ENCODE measurements around the gene SCARB1.

- TF ChIP-seq RNF2 (conservative IDR thresholded peaks at IDR 0.05; ENCODE audit: low read depth) (no peak), SMARCE1 (IDR thresholded peaks at IDR 0.05; ENCODE audit: borderline replicate concordance) (no peak), YY1 (IDR thresholded peaks at IDR 0.05; ENCODE audit: insufficient read depth, insufficient replicate concordance, low read depth, low read length) (no peak)
Observed at GRCh38 chr12:124761056-124761455, 102.6 kb downstream of the SCARB1 start.
